ENCODE data around the gene UROC1.

Gene UROC1

GRCh38 chr3:126494204-126494969 is 23.2 kb downstream of the UROC1 start:
- DNase-seq, result no peak

GRCh38 chr3:126493739-126494138 is 23.8 kb downstream of the UROC1 start:
- DNase-seq, result no peak

- no peak for DNase-seq
Observed at GRCh38 chr3:126493051-126493450, 24.5 kb downstream of the UROC1 start.

- no peak for DNase-seq
Observed at GRCh38 chr3:126491221-126492013, 26.2 kb downstream of the UROC1 start.

GRCh38 chr3:126490619-126491018 is 27.0 kb downstream of the UROC1 start:
- DNase-seq, result no peak

- no peak for DNase-seq
Observed at GRCh38 chr3:126488886-126489569, 28.5 kb downstream of the UROC1 start.

GRCh38 chr3:126488185-126488584 is 29.4 kb downstream of the UROC1 start:
- DNase-seq, result no peak

- no peak for DNase-seq
Observed at GRCh38 chr3:126487151-126487771, 30.3 kb downstream of the UROC1 start.

GRCh38 chr3:126486360-126486847 is 31.2 kb downstream of the UROC1 start:
- no peak for DNase-seq

- no peak for DNase-seq
Observed at GRCh38 chr3:126485956-126486355, 31.6 kb downstream of the UROC1 start.

- DNase-seq, result no peak
Observed at GRCh38 chr3:126485176-126485897, 32.2 kb downstream of the UROC1 start.

GRCh38 chr3:126484662-126485061 is 32.9 kb downstream of the UROC1 start:
- no peak for DNase-seq

- no peak for DNase-seq
Observed at GRCh38 chr3:126484148-126484547, 33.4 kb downstream of the UROC1 start.

GRCh38 chr3:126483321-126483761 is 34.2 kb downstream of the UROC1 start:
- no peak for DNase-seq

GRCh38 chr3:126482503-126483255 is 34.9 kb downstream of the UROC1 start:
- DNase-seq, result no peak

- no peak for DNase-seq
Observed at GRCh38 chr3:126481808-126482502, 35.6 kb downstream of the UROC1 start.

- DNase-seq, result no peak
Observed at GRCh38 chr3:126480861-126481260, 36.7 kb downstream of the UROC1 start.

GRCh38 chr3:126480206-126480605 is 37.4 kb downstream of the UROC1 start:
- no peak for DNase-seq

- DNase-seq, result no peak
Observed at GRCh38 chr3:126479642-126480041, 37.9 kb downstream of the UROC1 start.

GRCh38 chr3:126478581-126479310 is 38.8 kb downstream of the UROC1 start:
- DNase-seq, result no peak
